Trophoblast cell (in vitro differentiated cells and primary cell): Measurements from ENCODE around the gene RIMBP2.

Experiments
- DNase-seq, 2 donors: peaks; one replicate each; pipeline ENCODE4 v3.0.0-alpha.2; 2016
- H2AFZ ChIP-seq: 2 replicates; pipeline ENCODE4 v1.6.1; 2013; ENCODE audit warnings: low read length, moderate library complexity, mild to moderate bottlenecking; ENCODE audit not compliant: insufficient read depth, poor library complexity
- H2AK5ac ChIP-seq: 2 replicates; pipeline ENCODE4 v1.6.1; 2013; ENCODE audit warnings: mild to moderate bottlenecking, low read length
- H2BK120ac ChIP-seq: 2 replicates; pipeline ENCODE4 v1.6.1; 2013; ENCODE audit warnings: low read length, mild to moderate bottlenecking, moderate library complexity; ENCODE audit not compliant: insufficient read depth, poor library complexity
- H2BK12ac ChIP-seq: 2 replicates; pipeline ENCODE4 v1.6.1; 2013; ENCODE audit warnings: mild to moderate bottlenecking, low read length, moderate library complexity
- H2BK5ac ChIP-seq: 2 replicates; pipeline ENCODE4 v1.6.1; 2013; ENCODE audit warnings: low read length, low read depth, moderate library complexity, mild to moderate bottlenecking; ENCODE audit not compliant: poor library complexity
- H3K14ac ChIP-seq: 2 replicates; pipeline ENCODE4 v1.6.1; 2013; ENCODE audit warnings: mild to moderate bottlenecking, low read length
- H3K18ac ChIP-seq: 2 replicates; pipeline ENCODE4 v1.6.1; 2013; ENCODE audit warnings: mild to moderate bottlenecking, low read length
- H3K23ac ChIP-seq: 2 replicates; pipeline ENCODE4 v1.6.1; 2013; ENCODE audit warnings: low read length
- H3K27ac ChIP-seq: 2 replicates; pipeline ENCODE4 v1.5.1; 2013; ENCODE audit warnings: low read depth, mild to moderate bottlenecking, inconsistent platforms, low read length, moderate library complexity
- H3K27me3 ChIP-seq: 2 replicates; pipeline ENCODE4 v1.6.1; 2013; ENCODE audit warnings: inconsistent platforms, mild to moderate bottlenecking, low read length, moderate library complexity; ENCODE audit not compliant: insufficient read depth
- H3K36me3 ChIP-seq, 2 experiments: 1 replicate in 1 of 2; 2 replicates in 1 of 2; pipeline ENCODE4 v1.6.1; 2013; ENCODE audit warnings: low read length in 2 of 2, mild to moderate bottlenecking in 2 of 2, moderate library complexity in 1 of 2; ENCODE audit not compliant: insufficient read depth in 2 of 2, control insufficient read depth in 1 of 2
- H3K4ac ChIP-seq: 2 replicates; pipeline ENCODE4 v1.6.1; 2013; ENCODE audit warnings: low read depth, mild to moderate bottlenecking, low read length, moderate library complexity
- H3K4me1 ChIP-seq, 2 experiments: 1 replicate in 1 of 2; 2 replicates in 1 of 2; pipeline ENCODE4 v1.6.1; 2013; ENCODE audit warnings: low read length in 2 of 2, mild to moderate bottlenecking in 2 of 2, moderate library complexity in 1 of 2; ENCODE audit not compliant: insufficient read depth in 2 of 2, control insufficient read depth in 1 of 2
- H3K4me2 ChIP-seq: 2 replicates; pipeline ENCODE4 v1.6.1; 2013; ENCODE audit warnings: inconsistent platforms, mild to moderate bottlenecking, low read length, moderate library complexity
- H3K4me3 ChIP-seq: 2 replicates; pipeline ENCODE4 v1.5.1; 2013; ENCODE audit warnings: mild to moderate bottlenecking, low read depth, low read length, inconsistent platforms
- H3K79me1 ChIP-seq: one replicate; pipeline ENCODE4 v1.6.1; 2013; ENCODE audit warnings: low read length
- H3K79me2 ChIP-seq: 2 replicates; pipeline ENCODE4 v1.6.1; 2013; ENCODE audit warnings: low read length, mild to moderate bottlenecking; ENCODE audit not compliant: control insufficient read depth, insufficient read depth, poor library complexity
- H3K9ac ChIP-seq: 2 replicates; pipeline ENCODE4 v1.6.1; 2013; ENCODE audit warnings: mild to moderate bottlenecking, low read length
- H3K9me3 ChIP-seq: 2 replicates; pipeline ENCODE4 v1.6.1; 2013; ENCODE audit warnings: low read depth, mild to moderate bottlenecking, control low read depth, inconsistent platforms, low read length; ENCODE audit not compliant: insufficient read depth
- H4K12ac ChIP-seq: 2 replicates; pipeline ENCODE4 v1.6.1; 2013; ENCODE audit warnings: low read depth, mild to moderate bottlenecking, low read length, moderate library complexity
- H4K8ac ChIP-seq: 2 replicates; pipeline ENCODE4 v1.6.1; 2013; ENCODE audit warnings: low read depth, mild to moderate bottlenecking, low read length, moderate library complexity
- H4K91ac ChIP-seq: one replicate; pipeline ENCODE4 v1.6.1; 2013; ENCODE audit warnings: low read depth, mild to moderate bottlenecking, low read length, moderate library complexity
- WGBS: extraction: QIAGEN DNeasy Blood & Tissue Kit; methylation state at CpG from one replicate; pipeline ENCODE4 v1.1.7; 2013; ENCODE audit warnings: missing lambda C conversion rate; ENCODE audit not compliant: insufficient read length, insufficient coverage; ENCODE audit errors: extremely low coverage; 5-methylcytosine and 5-hydroxymethylcytosine counted together

The RIMBP2 gene

DNA sequence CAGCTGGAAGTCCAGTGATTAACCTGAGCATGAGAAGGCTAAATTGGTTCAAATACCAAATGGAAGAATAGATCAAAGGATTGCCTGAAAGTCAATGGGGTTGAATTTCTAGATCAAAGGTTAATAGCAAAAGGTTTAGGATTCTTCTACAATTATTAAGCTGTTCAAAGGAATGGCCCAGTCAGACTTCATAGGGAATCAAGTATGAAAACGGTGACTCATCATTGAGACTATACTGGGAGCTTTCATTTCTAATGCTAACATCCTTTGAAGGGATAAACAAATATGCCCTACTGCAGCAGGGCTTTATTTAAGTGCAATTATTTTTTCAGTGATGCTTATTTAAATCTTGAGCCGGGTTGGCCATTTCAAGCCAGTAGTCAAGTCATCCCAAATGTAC, 152.8 kb downstream of the RIMBP2 start:
- H3K4me2 ChIP-seq, result no peak overlapping the region
- H3K14ac ChIP-seq, result no peak overlapping the region
- H2AK5ac ChIP-seq, result no peak overlapping the region
- DNase-seq, result no peak
- no CpG with 5 or more reads among the region's 2 CpGs for WGBS
- H2BK12ac ChIP-seq, result no peak overlapping the region
- no peak overlapping the region for H4K8ac ChIP-seq
- H3K36me3 ChIP-seq, result no peaks in the 10 kb centered on the region
- H4K12ac ChIP-seq, result no peak overlapping the region
- H3K4me3 ChIP-seq, result no peak overlapping the region
- H2AFZ ChIP-seq, result no peak overlapping the region
- H3K4ac ChIP-seq, result no peak overlapping the region
- H2BK120ac ChIP-seq, result no peak overlapping the region
- H3K79me2 ChIP-seq, result no peaks in the 10 kb centered on the region
- no peak overlapping the region for H3K9ac ChIP-seq
- H3K23ac ChIP-seq, result no peak overlapping the region
- no peaks in the 10 kb centered on the region for H3K4me1 ChIP-seq
- H2BK5ac ChIP-seq, result no peak overlapping the region
- H4K91ac ChIP-seq, result no peak overlapping the region
- no peaks in the 10 kb centered on the region for H3K79me1 ChIP-seq
- H3K18ac ChIP-seq, result no peak overlapping the region
- H3K9me3 ChIP-seq, result peaks cover 6% of the 10 kb centered on the region
- H3K27ac ChIP-seq, result no peak overlapping the region
- H3K27me3 ChIP-seq, result no peaks in the 10 kb centered on the region

DNA sequence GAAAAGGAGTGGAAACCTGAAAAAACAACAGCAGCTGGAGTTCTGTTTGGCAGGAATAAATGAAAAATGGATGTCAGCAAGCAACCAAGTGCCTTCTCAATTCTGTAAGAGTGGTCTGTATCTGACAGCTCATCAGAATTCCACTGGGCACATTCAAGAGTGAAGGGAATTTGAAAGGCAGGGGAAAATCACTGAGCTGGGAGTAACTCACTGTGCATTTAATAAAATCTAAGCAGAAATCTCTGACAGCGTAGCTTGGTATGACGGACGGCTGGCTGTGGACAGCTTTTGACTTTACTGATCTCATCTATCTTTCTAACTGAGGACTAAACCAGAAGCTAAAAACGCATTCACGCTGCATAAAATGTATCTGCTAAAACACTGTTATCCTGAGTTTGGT, 153.4 kb downstream of the RIMBP2 start:
- no peak for DNase-seq
- Histone ChIP-seq H3K4me2 (no peak overlapping the region), H3K9ac (no peak overlapping the region), H3K79me1 (no peaks in the 10 kb centered on the region), H3K4me3 (no peak overlapping the region), H3K23ac (no peak overlapping the region), H2BK5ac (no peak overlapping the region), H2BK12ac (no peak overlapping the region), H4K91ac (no peak overlapping the region), H3K27me3 (no peaks in the 10 kb centered on the region), H3K4me1 (no peaks in the 10 kb centered on the region), H3K18ac (no peak overlapping the region), H3K14ac (no peak overlapping the region), H4K12ac (no peak overlapping the region), H2AFZ (no peak overlapping the region), H3K27ac (no peak overlapping the region), H4K8ac (no peak overlapping the region), H3K36me3 (no peaks in the 10 kb centered on the region), H2AK5ac (no peak overlapping the region), H2BK120ac (no peak overlapping the region), H3K9me3 (peaks cover 6% of the 10 kb centered on the region), H3K79me2 (no peaks in the 10 kb centered on the region), H3K4ac (no peak overlapping the region)
- no CpG with 5 or more reads among the region's 5 CpGs for WGBS

DNA sequence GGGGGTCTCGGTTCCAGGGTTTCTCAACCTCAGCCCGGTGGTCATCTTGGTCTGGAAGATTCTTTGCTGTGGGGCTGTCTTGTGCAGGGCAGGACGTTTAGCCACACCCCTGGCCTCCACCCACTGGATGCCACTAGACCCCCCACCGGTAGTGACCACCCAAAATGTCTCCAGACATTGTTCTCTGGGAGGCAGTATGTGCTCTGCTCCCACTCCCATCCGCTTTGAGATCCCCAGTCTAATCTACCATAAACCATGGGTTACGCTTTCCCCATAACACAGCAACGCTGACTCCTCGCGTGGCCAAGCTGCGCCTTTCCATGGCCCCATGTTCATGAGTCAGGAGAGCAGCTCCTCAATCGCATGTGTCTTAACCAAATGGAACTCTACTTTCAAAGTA, 155.8 kb downstream of the RIMBP2 start:
- H3K9ac ChIP-seq, result no peak overlapping the region
- H3K14ac ChIP-seq, result no peak overlapping the region
- no peaks in the 10 kb centered on the region for H3K27me3 ChIP-seq
- no peak overlapping the region for H3K23ac ChIP-seq
- H2AFZ ChIP-seq, result no peak overlapping the region
- H3K4me2 ChIP-seq, result no peak overlapping the region
- no peak overlapping the region for H4K12ac ChIP-seq
- no peaks in the 10 kb centered on the region for H3K79me1 ChIP-seq
- no peak overlapping the region for H2AK5ac ChIP-seq
- H2BK12ac ChIP-seq, result no peak overlapping the region
- H2BK120ac ChIP-seq, result no peak overlapping the region
- no peaks in the 10 kb centered on the region for H3K79me2 ChIP-seq
- H2BK5ac ChIP-seq, result no peak overlapping the region
- H3K4me3 ChIP-seq, result no peak overlapping the region
- H3K27ac ChIP-seq, result no peak overlapping the region
- WGBS, result no CpG with 5 or more reads among the region's 11 CpGs
- H4K8ac ChIP-seq, result no peak overlapping the region
- no peak overlapping the region for H3K18ac ChIP-seq
- H3K9me3 ChIP-seq, result peaks cover 2% of the 10 kb centered on the region
- H3K4ac ChIP-seq, result no peak overlapping the region
- H3K36me3 ChIP-seq, result no peaks in the 10 kb centered on the region
- no peak overlapping the region for H4K91ac ChIP-seq
- no peak for DNase-seq
- no peaks in the 10 kb centered on the region for H3K4me1 ChIP-seq

DNA sequence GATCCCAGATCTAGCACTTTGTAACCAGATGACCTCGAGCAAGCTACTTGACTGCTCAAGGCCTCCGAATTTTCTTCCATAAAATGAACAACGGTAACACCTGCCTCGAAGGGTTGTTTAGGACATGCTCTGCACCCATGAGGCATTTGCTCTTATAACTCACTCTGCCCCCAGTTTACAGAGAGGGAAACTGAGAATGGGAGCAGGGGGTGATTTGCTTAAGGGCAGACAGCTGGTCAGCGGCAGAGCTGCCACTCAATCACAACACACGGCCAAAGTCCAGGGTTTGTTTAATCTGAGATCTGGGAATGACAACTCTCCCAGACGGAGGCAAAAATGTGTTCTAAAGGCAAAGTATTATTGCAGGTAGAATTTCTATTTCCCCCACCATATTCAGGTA, 156.3 kb downstream of the RIMBP2 start:
- no peaks in the 10 kb centered on the region for H3K4me1 ChIP-seq
- no peaks in the 10 kb centered on the region for H3K79me1 ChIP-seq
- H2BK12ac ChIP-seq, result no peak overlapping the region
- H3K4me3 ChIP-seq, result no peak overlapping the region
- peaks cover 2% of the 10 kb centered on the region for H3K9me3 ChIP-seq
- no peak overlapping the region for H3K18ac ChIP-seq
- no CpG with 5 or more reads among the region's 7 CpGs for WGBS
- H3K27me3 ChIP-seq, result no peaks in the 10 kb centered on the region
- H4K91ac ChIP-seq, result no peak overlapping the region
- no peak overlapping the region for H4K8ac ChIP-seq
- no peak for DNase-seq
- no peak overlapping the region for H2AK5ac ChIP-seq
- H3K14ac ChIP-seq, result no peak overlapping the region
- no peak overlapping the region for H2AFZ ChIP-seq
- no peak overlapping the region for H3K23ac ChIP-seq
- no peak overlapping the region for H3K4me2 ChIP-seq
- H2BK120ac ChIP-seq, result no peak overlapping the region
- no peak overlapping the region for H3K4ac ChIP-seq
- H4K12ac ChIP-seq, result no peak overlapping the region
- H2BK5ac ChIP-seq, result no peak overlapping the region
- no peak overlapping the region for H3K9ac ChIP-seq
- no peaks in the 10 kb centered on the region for H3K79me2 ChIP-seq
- no peak overlapping the region for H3K27ac ChIP-seq
- H3K36me3 ChIP-seq, result no peaks in the 10 kb centered on the region
